Calu3 (cell line): Measurements from ENCODE around the gene SAMD4A. TPM values are rescaled to one million over a fixed set of nuclear protein-coding genes. Genes with fewer than 3 reads are reported as not detected.

ENCODE experiments used
- BruUV-seq: library from RNA; stranded (reverse); fragments of 400-500 nt; replicated peaks from 2 replicates; lab custom pipeline; 2021; lab: Mats Ljungman, UMichigan
- CTCF ChIA-PET: fragments of 300-600 bp; sonication (Branson Sonifier 250); formaldehyde crosslinking; loops from one replicate; lab custom pipeline; 2022; ENCODE audit warnings: antibody characterized with exemption; lab: Charles Lee
- DNase-seq: peaks from one replicate; pipeline ENCODE4 v3.0.0; 2022
- H3K27ac Mint-ChIP-seq: one replicate; pipeline ENCODE4 v1.8.0; 2022; ENCODE audit warnings: mixed read lengths; ENCODE audit not compliant: unreplicated experiment
- H3K27me3 Mint-ChIP-seq: one replicate; pipeline ENCODE4 v1.8.0; 2022; ENCODE audit warnings: mixed read lengths; ENCODE audit not compliant: unreplicated experiment
- H3K36me3 Mint-ChIP-seq: one replicate; pipeline ENCODE4 v1.8.0; 2022; ENCODE audit warnings: mild to moderate bottlenecking, moderate library complexity, mixed read lengths; ENCODE audit not compliant: insufficient read depth, unreplicated experiment
- H3K4me1 Mint-ChIP-seq: one replicate; pipeline ENCODE4 v1.8.0; 2022; ENCODE audit warnings: mild to moderate bottlenecking, low read depth, mixed read lengths; ENCODE audit not compliant: unreplicated experiment
- H3K4me3 Mint-ChIP-seq: one replicate; pipeline ENCODE4 v1.8.0; 2022; ENCODE audit warnings: mild to moderate bottlenecking, low read depth, moderate library complexity, mixed read lengths; ENCODE audit not compliant: unreplicated experiment
- H3K9me3 Mint-ChIP-seq: one replicate; pipeline ENCODE4 v1.8.0; 2022; ENCODE audit warnings: low read depth, mixed read lengths; ENCODE audit not compliant: unreplicated experiment
- CTCF ChIP-seq: fragments of 200-600 bp; IDR thresholded peaks from one replicate; pipeline ENCODE4 v1.8.0; 2022; ENCODE audit warnings: antibody characterized with exemption; ENCODE audit not compliant: unreplicated experiment
- intact Hi-C: fragments of 100-400 bp; cut with micrococcal nuclease; formaldehyde crosslinking; loops from one replicate; pipeline ENCODE4 v1.10.0; 2022; ENCODE audit not compliant: unreplicated experiment
- total RNA-seq: library from RNA; stranded (reverse); gene quantifications from 2 replicates; pipeline ENCODE4 v1.2.3, GENCODE V29; 2022

Gene SAMD4A
- total RNA-seq, 1 experiment from 2014 or later: 14.4 TPM

- no peak overlapping the region for H3K27ac Mint-ChIP-seq
- no TSS peak for BruUV-seq
- no peaks in the 10 kb centered on the region for H3K36me3 Mint-ChIP-seq
- H3K4me1 Mint-ChIP-seq: peaks cover 1% of the 10 kb centered on the region
- CTCF ChIA-PET: interaction anchor here (0.7 kb wide), 2 partner anchors 12 to 145 kb away, joined by 3 read pairs; no protein-coding TSS in a partner anchor
- intact Hi-C loops: no loop called here
- H3K9me3 Mint-ChIP-seq: no peaks in the 10 kb centered on the region
- DNase-seq: no peak
- no peak overlapping the region for H3K4me3 Mint-ChIP-seq
- TF ChIP-seq CTCF: no peak
- H3K27me3 Mint-ChIP-seq: no peaks in the 10 kb centered on the region
Observed at GRCh38 chr14:54637270-54638134, 70.6 kb downstream of the SAMD4A start.

GRCh38 chr14:54638135-54638446 lies 71.2 kb downstream of the SAMD4A start:
- Mint-ChIP-seq H3K27me3 (no peaks in the 10 kb centered on the region), H3K27ac (no peak overlapping the region), H3K9me3 (no peaks in the 10 kb centered on the region), H3K4me1 (peaks cover 7% of the 10 kb centered on the region), H3K4me3 (no peak overlapping the region), H3K36me3 (no peaks in the 10 kb centered on the region)
- CTCF ChIA-PET: no interaction called here
- BruUV-seq: no TSS peak
- DNase-seq: no peak
- intact Hi-C loops: no loop called here
- no peak for TF ChIP-seq CTCF

- no peak for TF ChIP-seq CTCF
- Mint-ChIP-seq H3K4me3 (no peak overlapping the region), H3K4me1 (peaks cover 17% of the 10 kb centered on the region), H3K27ac (no peak overlapping the region), H3K9me3 (no peaks in the 10 kb centered on the region), H3K36me3 (no peaks in the 10 kb centered on the region), H3K27me3 (no peaks in the 10 kb centered on the region)
- intact Hi-C loops: no loop called here
- no TSS peak for BruUV-seq
- DNase-seq: no peak
- CTCF ChIA-PET: no interaction called here
Observed at GRCh38 chr14:54639611-54640010, 72.7 kb downstream of the SAMD4A start.

GRCh38 chr14:54640506-54640905 lies 73.6 kb downstream of the SAMD4A start:
- BruUV-seq: no TSS peak
- no peaks in the 10 kb centered on the region for H3K27me3 Mint-ChIP-seq
- no peak overlapping the region for H3K4me3 Mint-ChIP-seq
- no peak for TF ChIP-seq CTCF
- CTCF ChIA-PET: no interaction called here
- no peak overlapping the region for H3K27ac Mint-ChIP-seq
- H3K9me3 Mint-ChIP-seq: no peaks in the 10 kb centered on the region
- DNase-seq: no peak
- intact Hi-C loops: no loop called here
- no peaks in the 10 kb centered on the region for H3K36me3 Mint-ChIP-seq
- peaks cover 17% of the 10 kb centered on the region for H3K4me1 Mint-ChIP-seq
